ENCODE results near the gene GRM3. TPM values are rescaled to one million over a fixed set of nuclear protein-coding genes. Genes with fewer than 3 reads are reported as not detected.
A peak's percentile ranks its signal among the peaks of the same experiment; 100 is the strongest.
"Not testable (repeated sequence)": the region's sequence is repeated elsewhere in the genome, so short reads cannot be mapped to it uniquely, and the experiment has no call there.

Gene GRM3
- total RNA-seq: not detected
- not detected for polyA plus RNA-seq

- H3K4me3 ChIP-seq (ENCODE audit: low read length in 2 of 2): no peak within 1 kb of the TSS
- Mint-ChIP-seq H3K27ac (no peak within 1 kb of the TSS), H3K4me1 (peaks cover 0 to 1% (median under 1%) of the 10 kb centered on the region in 4 donors), H3K4me3 (no peak within 1 kb of the TSS), H3K9me3 (peaks cover 0 to 4% (median 0%) of the 10 kb centered on the region in 8 donors), H3K36me3 (no peaks in the 10 kb centered on the region), H3K27me3 (peaks cover 8 to 12% of the 10 kb centered on the region in 2 donors)
- no peak for DNase-seq
- intact Hi-C loops (cut with micrococcal nuclease): no loop called here
- H3K4me1 ChIP-seq (ENCODE audit: insufficient read depth, low read length): no peaks in the 10 kb centered on the region
- no peaks in the 10 kb centered on the region for H3K27me3 ChIP-seq (ENCODE audit: insufficient read depth, low read length)
- ChIA-PET CTCF (ENCODE audit: partially characterized antibody) (no interaction called here), POLR2A (ENCODE audit: partially characterized antibody) (no interaction called here)
- H3K9me3 ChIP-seq (ENCODE audit: control insufficient read depth in 1 of 2, low read length in 2 of 2): no peaks in the 10 kb centered on the region
- no peak within 1 kb of the TSS for H3K27ac ChIP-seq (ENCODE audit: low read depth, low read length)
- no peaks in the 10 kb centered on the region for H3K36me3 ChIP-seq (ENCODE audit: insufficient read depth, low read length)
These were observed at the start of gene GRM3 for GRCh38 chr7:86643561-86644281. Gene GRM3 (plus strand): TSS chr7:86643909. CDS start chr7:86765146, 121,237 bp downstream.

GRCh38 chr7:86598311-86598710 is 45.4 kb upstream of the GRM3 start:
- H3K36me3 ChIP-seq (ENCODE audit: insufficient read depth, low read length): no peaks in the 10 kb centered on the region
- H3K9me3 Mint-ChIP-seq: peaks cover 0 to 8% (median 1%) of the 10 kb centered on the region in 8 donors
- H3K9me3 ChIP-seq (ENCODE audit: control insufficient read depth in 1 of 2, low read length in 2 of 2): no peaks in the 10 kb centered on the region
- H3K4me1 ChIP-seq (ENCODE audit: insufficient read depth, low read length): no peaks in the 10 kb centered on the region
- H3K4me1 Mint-ChIP-seq: no peaks in the 10 kb centered on the region
- H3K36me3 Mint-ChIP-seq: no peaks in the 10 kb centered on the region
- no peaks in the 10 kb centered on the region for H3K27me3 Mint-ChIP-seq
- no peaks in the 10 kb centered on the region for H3K27me3 ChIP-seq (ENCODE audit: insufficient read depth, low read length)
- H3K27ac ChIP-seq (ENCODE audit: low read depth, low read length): no peak overlapping the region
- no peak overlapping the region for H3K27ac Mint-ChIP-seq
- DNase-seq: no peak
- H3K4me3 ChIP-seq (ENCODE audit: low read length in 2 of 2): no peak overlapping the region
- ChIA-PET CTCF (ENCODE audit: partially characterized antibody) (no interaction called here), POLR2A (ENCODE audit: partially characterized antibody) (no interaction called here)
- H3K4me3 Mint-ChIP-seq: no peak overlapping the region
- intact Hi-C loops (cut with micrococcal nuclease): no loop called here

- no peak for DNase-seq
These were observed 45.0 kb upstream of the GRM3 start for GRCh38 chr7:86598721-86599120.

GRCh38 chr7:86600506-86601290 is 43.0 kb upstream of the GRM3 start:
- intact Hi-C loops (cut with micrococcal nuclease): no loop called here
- H3K27me3 Mint-ChIP-seq: no peaks in the 10 kb centered on the region
- no peak overlapping the region for H3K4me3 Mint-ChIP-seq
- no peaks in the 10 kb centered on the region for H3K36me3 ChIP-seq (ENCODE audit: insufficient read depth, low read length)
- H3K27ac ChIP-seq (ENCODE audit: low read depth, low read length): no peak overlapping the region
- no peak for DNase-seq
- no peak overlapping the region for H3K4me3 ChIP-seq (ENCODE audit: low read length in 2 of 2)
- no peaks in the 10 kb centered on the region for H3K27me3 ChIP-seq (ENCODE audit: insufficient read depth, low read length)
- no peaks in the 10 kb centered on the region for H3K4me1 Mint-ChIP-seq
- H3K4me1 ChIP-seq (ENCODE audit: insufficient read depth, low read length): no peaks in the 10 kb centered on the region
- peak overlapping the region in 1 of 7 donors; percentile 18 for H3K27ac Mint-ChIP-seq
- ChIA-PET CTCF (ENCODE audit: partially characterized antibody) (interaction anchor here (1.1 kb wide), 1 partner anchor 16 kb away, joined by 3 read pairs; no protein-coding TSS in a partner anchor), POLR2A (ENCODE audit: partially characterized antibody) (no interaction called here)
- H3K9me3 ChIP-seq (ENCODE audit: control insufficient read depth in 1 of 2, low read length in 2 of 2): no peaks in the 10 kb centered on the region
- no peaks in the 10 kb centered on the region for H3K36me3 Mint-ChIP-seq
- H3K9me3 Mint-ChIP-seq: peaks cover 0 to 8% (median 1%) of the 10 kb centered on the region in 8 donors

More at GRCh38 chr7:86598721-86599120, 45.0 kb upstream of the GRM3 start:
- ChIA-PET CTCF (ENCODE audit: partially characterized antibody) (no interaction called here), POLR2A (ENCODE audit: partially characterized antibody) (no interaction called here)
- no peak overlapping the region for H3K4me3 ChIP-seq (ENCODE audit: low read length in 2 of 2)
- no peaks in the 10 kb centered on the region for H3K9me3 ChIP-seq (ENCODE audit: control insufficient read depth in 1 of 2, low read length in 2 of 2)
- Mint-ChIP-seq H3K4me3 (no peak overlapping the region), H3K9me3 (peaks cover 0 to 8% (median 1%) of the 10 kb centered on the region in 8 donors), H3K36me3 (no peaks in the 10 kb centered on the region), H3K27ac (no peak overlapping the region), H3K4me1 (no peaks in the 10 kb centered on the region), H3K27me3 (no peaks in the 10 kb centered on the region)
- H3K27ac ChIP-seq (ENCODE audit: low read depth, low read length): no peak overlapping the region
- H3K4me1 ChIP-seq (ENCODE audit: insufficient read depth, low read length): no peaks in the 10 kb centered on the region
- intact Hi-C loops (cut with micrococcal nuclease): no loop called here
- H3K36me3 ChIP-seq (ENCODE audit: insufficient read depth, low read length): no peaks in the 10 kb centered on the region
- no peaks in the 10 kb centered on the region for H3K27me3 ChIP-seq (ENCODE audit: insufficient read depth, low read length)

GRCh38 chr7:86615711-86616110 is 28.0 kb upstream of the GRM3 start:
- H3K9me3 ChIP-seq (ENCODE audit: control insufficient read depth in 1 of 2, low read length in 2 of 2); H3K27me3 ChIP-seq (ENCODE audit: insufficient read depth, low read length); POLR2A ChIA-PET (ENCODE audit: partially characterized antibody); DNase-seq; intact Hi-C loops (cut with micrococcal nuclease); H3K27ac ChIP-seq (ENCODE audit: low read depth, low read length); H3K4me3 Mint-ChIP-seq; H3K4me3 ChIP-seq (ENCODE audit: low read length in 2 of 2); CTCF ChIA-PET (ENCODE audit: partially characterized antibody); H3K36me3 ChIP-seq (ENCODE audit: insufficient read depth, low read length); H3K4me1 ChIP-seq (ENCODE audit: insufficient read depth, low read length); H3K27me3 Mint-ChIP-seq; H3K36me3 Mint-ChIP-seq; H3K4me1 Mint-ChIP-seq: not testable (repeated sequence)
- Mint-ChIP-seq H3K27ac (peak overlapping the region in 1 of 7 donors; percentile 36), H3K9me3 (peaks cover 0 to 23% (median 9%) of the 10 kb centered on the region in 8 donors)

GRCh38 chr7:86644282-86645224 is 844 bp downstream of the GRM3 start:
- H3K27me3 Mint-ChIP-seq: peaks cover 8 to 12% of the 10 kb centered on the region in 2 donors
- ChIA-PET POLR2A (ENCODE audit: partially characterized antibody) (no interaction called here), CTCF (ENCODE audit: partially characterized antibody) (no interaction called here)
- no peak overlapping the region for H3K27ac ChIP-seq (ENCODE audit: low read depth, low read length)
- no peaks in the 10 kb centered on the region for H3K27me3 ChIP-seq (ENCODE audit: insufficient read depth, low read length)
- H3K4me3 Mint-ChIP-seq: no peak overlapping the region
- H3K4me1 Mint-ChIP-seq: peaks cover 0 to 1% (median under 1%) of the 10 kb centered on the region in 4 donors
- no peaks in the 10 kb centered on the region for H3K4me1 ChIP-seq (ENCODE audit: insufficient read depth, low read length)
- no peak overlapping the region for H3K4me3 ChIP-seq (ENCODE audit: low read length in 2 of 2)
- H3K36me3 Mint-ChIP-seq: no peaks in the 10 kb centered on the region
- DNase-seq: no peak
- H3K9me3 ChIP-seq (ENCODE audit: control insufficient read depth in 1 of 2, low read length in 2 of 2): no peaks in the 10 kb centered on the region
- H3K36me3 ChIP-seq (ENCODE audit: insufficient read depth, low read length): no peaks in the 10 kb centered on the region
- intact Hi-C loops (cut with micrococcal nuclease): no loop called here
- peaks cover 0 to 3% (median 0%) of the 10 kb centered on the region in 8 donors for H3K9me3 Mint-ChIP-seq
- H3K27ac Mint-ChIP-seq: no peak overlapping the region

GRCh38 chr7:86645225-86645608 is 1.5 kb downstream of the GRM3 start:
- no peaks in the 10 kb centered on the region for H3K36me3 ChIP-seq (ENCODE audit: insufficient read depth, low read length)
- Mint-ChIP-seq H3K27me3 (peaks cover 8 to 12% of the 10 kb centered on the region in 2 donors), H3K36me3 (no peaks in the 10 kb centered on the region), H3K4me3 (no peak overlapping the region), H3K4me1 (peaks cover 0 to 1% (median under 1%) of the 10 kb centered on the region in 4 donors), H3K27ac (no peak overlapping the region), H3K9me3 (peaks cover 0 to 3% (median 0%) of the 10 kb centered on the region in 8 donors)
- no peak for DNase-seq
- H3K4me3 ChIP-seq (ENCODE audit: low read length in 2 of 2): no peak overlapping the region
- H3K27ac ChIP-seq (ENCODE audit: low read depth, low read length): no peak overlapping the region
- no peaks in the 10 kb centered on the region for H3K27me3 ChIP-seq (ENCODE audit: insufficient read depth, low read length)
- ChIA-PET CTCF (ENCODE audit: partially characterized antibody) (no interaction called here), POLR2A (ENCODE audit: partially characterized antibody) (no interaction called here)
- H3K9me3 ChIP-seq (ENCODE audit: control insufficient read depth in 1 of 2, low read length in 2 of 2): no peaks in the 10 kb centered on the region
- no peaks in the 10 kb centered on the region for H3K4me1 ChIP-seq (ENCODE audit: insufficient read depth, low read length)
- intact Hi-C loops (cut with micrococcal nuclease): no loop called here
